ENCODE data around the gene SLMAP.

DNA sequence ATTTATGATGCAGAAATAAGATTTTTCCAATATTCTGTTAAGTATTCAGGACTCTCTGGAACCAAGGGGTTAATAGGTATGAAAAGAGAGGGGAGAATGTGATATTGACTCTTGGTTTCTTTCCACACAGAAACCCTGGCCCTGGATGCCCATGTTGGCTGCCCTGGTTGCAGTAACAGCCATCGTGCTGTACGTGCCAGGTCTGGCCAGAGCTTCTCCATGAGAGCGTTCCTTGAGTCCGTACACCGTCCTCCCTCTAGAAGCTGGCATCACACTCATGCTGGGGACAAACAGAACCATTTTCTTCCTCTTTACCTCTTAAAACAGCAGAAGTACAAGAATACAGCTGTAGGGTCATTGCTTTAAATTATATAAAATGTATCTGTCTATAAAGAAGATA lies 171.1 kb downstream of the SLMAP start:
- TF ChIP-seq POLR2A (IDR thresholded peaks at IDR 0.05), result no peak
- TF ChIP-seq, protein P1, sequence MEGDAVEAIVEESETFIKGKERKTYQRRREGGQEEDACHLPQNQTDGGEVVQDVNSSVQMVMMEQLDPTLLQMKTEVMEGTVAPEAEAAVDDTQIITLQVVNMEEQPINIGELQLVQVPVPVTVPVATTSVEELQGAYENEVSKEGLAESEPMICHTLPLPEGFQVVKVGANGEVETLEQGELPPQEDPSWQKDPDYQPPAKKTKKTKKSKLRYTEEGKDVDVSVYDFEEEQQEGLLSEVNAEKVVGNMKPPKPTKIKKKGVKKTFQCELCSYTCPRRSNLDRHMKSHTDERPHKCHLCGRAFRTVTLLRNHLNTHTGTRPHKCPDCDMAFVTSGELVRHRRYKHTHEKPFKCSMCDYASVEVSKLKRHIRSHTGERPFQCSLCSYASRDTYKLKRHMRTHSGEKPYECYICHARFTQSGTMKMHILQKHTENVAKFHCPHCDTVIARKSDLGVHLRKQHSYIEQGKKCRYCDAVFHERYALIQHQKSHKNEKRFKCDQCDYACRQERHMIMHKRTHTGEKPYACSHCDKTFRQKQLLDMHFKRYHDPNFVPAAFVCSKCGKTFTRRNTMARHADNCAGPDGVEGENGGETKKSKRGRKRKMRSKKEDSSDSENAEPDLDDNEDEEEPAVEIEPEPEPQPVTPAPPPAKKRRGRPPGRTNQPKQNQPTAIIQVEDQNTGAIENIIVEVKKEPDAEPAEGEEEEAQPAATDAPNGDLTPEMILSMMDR (IDR thresholded peaks at IDR 0.05), result no peak
